Kidney epithelial cell (primary cell): Measurements from ENCODE around the gene SP140. TPM values are rescaled to one million over a fixed set of nuclear protein-coding genes. Genes with fewer than 3 reads are reported as not detected.

Experiments
- DNase-seq: peaks from one replicate; pipeline ENCODE4 v3.0.0-alpha.2; 2010; ENCODE audit warnings: low read depth
- H3K27me3 ChIP-seq: 2 replicates; pipeline ENCODE4 v1.6.0; 2011; ENCODE audit warnings: low read length; ENCODE audit not compliant: control insufficient read depth, insufficient read depth
- H3K36me3 ChIP-seq: 2 replicates; pipeline ENCODE4 v1.5.1; 2011; ENCODE audit warnings: low read length; ENCODE audit not compliant: control insufficient read depth, insufficient read depth
- H3K4me3 ChIP-seq: 2 replicates; pipeline ENCODE4 v1.5.1; 2011; ENCODE audit warnings: low read depth, mild to moderate bottlenecking, control low read depth, low read length
- CTCF ChIP-seq: IDR thresholded peaks from 2 replicates; pipeline ENCODE4 v1.5.1; 2011; ENCODE audit warnings: mild to moderate bottlenecking, moderate library complexity, low read length, control low read depth, inconsistent platforms; ENCODE audit not compliant: insufficient read depth, poor library complexity, severe bottlenecking
- total RNA-seq: library from RNA; depleted of rRNA; stranded (reverse); fragments of >200 nt; gene quantifications from 2 replicates; pipeline ENCODE4 v1.2.3, GENCODE V29; 2015

The SP140 gene
- total RNA-seq, 1 donor from 2014 or later: 3.6 TPM

- Histone ChIP-seq H3K36me3 (no peaks in the 10 kb centered on the region), H3K4me3 (no peak overlapping the region), H3K27me3 (no peaks in the 10 kb centered on the region)
- no peak for TF ChIP-seq CTCF
- peak; percentile 88 for DNase-seq
These were observed 4.6 kb downstream of the SP140 start for GRCh38 chr2:230230087-230230486.

GRCh38 chr2:230230496-230231200, 5.1 kb downstream of the SP140 start:
- no peak for TF ChIP-seq CTCF
- no peak for DNase-seq
- no peaks in the 10 kb centered on the region for H3K36me3 ChIP-seq
- H3K27me3 ChIP-seq: no peaks in the 10 kb centered on the region
- no peak overlapping the region for H3K4me3 ChIP-seq

GRCh38 chr2:230231251-230231650, 5.7 kb downstream of the SP140 start:
- no peaks in the 10 kb centered on the region for H3K36me3 ChIP-seq
- H3K27me3 ChIP-seq: no peaks in the 10 kb centered on the region
- no peak for TF ChIP-seq CTCF
- no peak for DNase-seq
- no peak overlapping the region for H3K4me3 ChIP-seq

GRCh38 chr2:230234122-230234722, 8.7 kb downstream of the SP140 start:
- DNase-seq: no peak
- H3K27me3 ChIP-seq: no peaks in the 10 kb centered on the region
- no peak for TF ChIP-seq CTCF
- H3K36me3 ChIP-seq: no peaks in the 10 kb centered on the region
- no peak overlapping the region for H3K4me3 ChIP-seq

GRCh38 chr2:230234845-230235244, 9.3 kb downstream of the SP140 start:
- H3K4me3 ChIP-seq: no peak overlapping the region
- no peaks in the 10 kb centered on the region for H3K36me3 ChIP-seq
- no peak for TF ChIP-seq CTCF
- peak; percentile 9 for DNase-seq
- H3K27me3 ChIP-seq: no peaks in the 10 kb centered on the region

GRCh38 chr2:230244211-230244610, 18.7 kb downstream of the SP140 start:
- Histone ChIP-seq H3K36me3 (no peaks in the 10 kb centered on the region), H3K27me3 (no peaks in the 10 kb centered on the region), H3K4me3 (no peak overlapping the region)
- DNase-seq: no peak
- no peak for TF ChIP-seq CTCF
